HCT116 (cell line): Measurements from ENCODE around the gene LRRTM4. TPM values are rescaled to one million over a fixed set of nuclear protein-coding genes. Genes with fewer than 3 reads are reported as not detected.

Experiments
- ATAC-seq: fragments of 200-7000 bp; cut with Tn5 transposase; 2 replicates; pipeline ENCODE4 v1.9.1; 2020; ENCODE audit warnings: mild to moderate bottlenecking, moderate library complexity
- BruUV-seq: library from RNA; stranded (reverse); fragments of 400-500 nt; replicated peaks from 2 replicates; lab custom pipeline; 2021; lab: Mats Ljungman, UMichigan
- CTCF ChIA-PET: fragments of 300-600 bp; sonication (Branson Sonifier 250); formaldehyde crosslinking; loops from one replicate; lab custom pipeline; 2021; ENCODE audit warnings: antibody characterized with exemption; lab: Charles Lee
- POLR2A ChIA-PET: fragments of 300-600, 350-600 bp; sonication (Branson Sonifier 250); formaldehyde crosslinking; loops from one replicate; lab custom pipeline; 2021; ENCODE audit warnings: antibody characterized with exemption; lab: Charles Lee
- RAD21 ChIA-PET, 2 experiments: fragments of 300-600 bp; sonication (Branson Sonifier 250); formaldehyde crosslinking; loops; one replicate each; lab custom pipeline; 2023; ENCODE audit warnings: low total read pairs in 2 of 2; ENCODE audit not compliant: uncharacterized antibody in 2 of 2, unreplicated experiment in 2 of 2, low non-redundant PET in 1 of 2; lab: Charles Lee
- DNase-seq: peaks from one replicate; pipeline ENCODE4 v3.0.0-alpha.2; 2010; ENCODE audit warnings: low read depth, low spot score
- H2AFZ ChIP-seq: fragments of 200-600 bp; shearing (Covaris generic), sonication (generic); 2 replicates; pipeline ENCODE4 v1.6.1; 2017; ENCODE audit warnings: low read depth, mixed run types, mixed read lengths, antibody characterized with exemption, low read length; ENCODE audit not compliant: poor library complexity, severe bottlenecking
- H3K27ac ChIP-seq: 2 replicates; pipeline ENCODE4 v1.5.1; 2012; ENCODE audit warnings: low read depth, low read length
- H3K27me3 ChIP-seq: fragments of 200-600 bp; sonication (generic); 2 replicates; pipeline ENCODE4 v1.6.1; 2016; ENCODE audit warnings: mixed run types, low read length, mixed read lengths; ENCODE audit not compliant: insufficient read depth
- H3K36me3 ChIP-seq, 2 experiments: fragments of 200-500 bp in 1 of 2; fragments of 200-600 bp in 1 of 2; sonication (Bioruptor generic) in 1 of 2; sonication (generic) in 1 of 2; 2 replicates each; pipeline versions ENCODE4 v1.5.1 to v1.6.1; 2014 to 2016; ENCODE audit warnings: low read length in 2 of 2, inconsistent platforms in 1 of 2, mixed read lengths in 1 of 2, mixed run types in 1 of 2; ENCODE audit not compliant: insufficient read depth in 2 of 2, control insufficient read depth in 1 of 2
- H3K4me1 ChIP-seq, 2 experiments: fragments of 200-600 bp in 1 of 2; sonication (generic) in 1 of 2; 2 replicates each; pipeline versions ENCODE4 v1.5.1 to v1.6.1; 2012 to 2017; ENCODE audit warnings: low read length in 2 of 2, inconsistent platforms in 1 of 2, mild to moderate bottlenecking in 1 of 2, mixed read lengths in 1 of 2, mixed run types in 1 of 2, moderate library complexity in 1 of 2; ENCODE audit not compliant: insufficient read depth in 2 of 2, control insufficient read depth in 1 of 2
- H3K4me2 ChIP-seq: fragments of 200-600 bp; sonication (generic); 2 replicates; pipeline ENCODE4 v1.6.1; 2017; ENCODE audit warnings: mixed run types, low read length, mixed read lengths
- H3K4me3 ChIP-seq, 2 experiments: fragments of 200-600 bp in 1 of 2; sonication (generic) in 1 of 2; replicated peaks in 1 of 2; 2 replicates each; pipeline ENCODE4 v1.5.1; 2011 to 2016; ENCODE audit warnings: low read length in 2 of 2, control low read depth in 1 of 2, low read depth in 1 of 2, mild to moderate bottlenecking in 1 of 2, mixed read lengths in 1 of 2, mixed run types in 1 of 2
- H3K79me2 ChIP-seq: fragments of 200-600 bp; sonication (generic); 2 replicates; pipeline ENCODE4 v1.6.1; 2017; ENCODE audit warnings: mild to moderate bottlenecking, mixed run types, low read length, moderate library complexity, mixed read lengths; ENCODE audit not compliant: insufficient read depth
- H3K9ac ChIP-seq: fragments of 200-600 bp; sonication (generic); 2 replicates; pipeline ENCODE4 v1.6.1; 2016; ENCODE audit warnings: low read length, mixed read lengths
- H3K9me2 ChIP-seq: fragments of 200-600 bp; sonication (generic), shearing (Covaris generic); 2 replicates; pipeline ENCODE4 v1.6.1; 2017; ENCODE audit warnings: mixed run types, mild to moderate bottlenecking, moderate library complexity; ENCODE audit not compliant: insufficient read depth
- H3K9me3 ChIP-seq, 2 experiments: fragments of 200-500 bp in 1 of 2; fragments of 200-600 bp in 1 of 2; sonication (Bioruptor generic) in 1 of 2; sonication (generic) in 1 of 2; 2 replicates each; pipeline ENCODE4 v1.6.1; 2014 to 2017; ENCODE audit warnings: low read length in 2 of 2, mixed read lengths in 2 of 2, inconsistent platforms in 1 of 2, low read depth in 1 of 2, mild to moderate bottlenecking in 1 of 2, mixed run types in 1 of 2, moderate library complexity in 1 of 2; ENCODE audit not compliant: control insufficient read depth in 1 of 2, insufficient read depth in 1 of 2
- H4K20me1 ChIP-seq: fragments of 200-600 bp; sonication (generic), shearing (Covaris generic); 2 replicates; pipeline ENCODE4 v1.6.1; 2017; ENCODE audit warnings: mixed run types, mild to moderate bottlenecking, moderate library complexity; ENCODE audit not compliant: insufficient read depth
- CEBPB ChIP-seq: IDR thresholded peaks from 2 replicates; pipeline ENCODE4 v1.6.1; 2012; ENCODE audit warnings: low read depth
- EGR1 ChIP-seq: IDR thresholded peaks from 2 replicates; pipeline ENCODE4 v1.6.1; 2012; ENCODE audit warnings: low read depth
- EZH2phosphoT487 ChIP-seq: fragments of 200-600 bp; IDR thresholded peaks from 2 replicates; pipeline ENCODE4 v1.6.1; 2018; ENCODE audit warnings: antibody characterized with exemption, borderline replicate concordance
- FOSL1 ChIP-seq: IDR thresholded peaks from 2 replicates; pipeline ENCODE4 v1.6.1; 2012; ENCODE audit warnings: low read depth
- JUND ChIP-seq: IDR thresholded peaks from 2 replicates; pipeline ENCODE4 v1.6.1; 2012
- POLR2A ChIP-seq: IDR thresholded peaks from 2 replicates; pipeline ENCODE4 v1.7.0; 2011; ENCODE audit warnings: borderline replicate concordance; ENCODE audit not compliant: insufficient read depth, insufficient read length; ENCODE audit errors: extremely low read depth
- REST ChIP-seq: IDR thresholded peaks from 2 replicates; pipeline ENCODE4 v1.6.1; 2012; ENCODE audit warnings: low read depth
- SP1 ChIP-seq: IDR thresholded peaks from 2 replicates; pipeline ENCODE4 v1.6.1; 2012; ENCODE audit warnings: low read depth
- TCF7L2 ChIP-seq: IDR thresholded peaks from 2 replicates; pipeline ENCODE4 v1.7.0; 2011; ENCODE audit warnings: borderline replicate concordance, inconsistent platforms; ENCODE audit not compliant: insufficient read depth, insufficient read length; ENCODE audit errors: extremely low read depth
- YY1 ChIP-seq: IDR thresholded peaks from 2 replicates; pipeline ENCODE4 v1.6.1; 2011; ENCODE audit warnings: low read length, low read depth, moderate library complexity, mild to moderate bottlenecking; ENCODE audit not compliant: insufficient replicate concordance; ENCODE audit errors: extremely low read depth
- ZFX ChIP-seq: fragments of 450-650 bp; IDR thresholded peaks from 2 replicates; pipeline ENCODE4 v1.6.1; 2017
- ZNF274 ChIP-seq: fragments of 200-500 bp; sonication (Bioruptor generic); IDR thresholded peaks from 2 replicates; pipeline ENCODE4 v1.6.1; 2014; ENCODE audit warnings: mild to moderate bottlenecking, low read depth, low read length, inconsistent platforms
- intact Hi-C: fragments of 100-400 bp; cut with micrococcal nuclease; formaldehyde crosslinking; loops from 2 replicates; pipeline ENCODE4 v1.10.0; 2022
- total RNA-seq: library from RNA; stranded (reverse); gene quantifications from one replicate; pipeline ENCODE4 v1.2.1, GENCODE V29; 2021; ENCODE audit not compliant: unreplicated experiment
- TF ChIP-seq, protein P1 (sequence below): IDR thresholded peaks from 2 replicates; pipeline ENCODE4 v1.6.1; 2012
- TF ChIP-seq, protein P2 (sequence below), 3 experiments: fragments of 200-600 bp in 1 of 3; sonication (generic) in 1 of 3; IDR thresholded peaks in 2 of 3; conservative IDR thresholded peaks in 1 of 3; 2 replicates each; pipeline ENCODE4 v1.5.1; 2012 to 2017; ENCODE audit warnings: low read depth in 2 of 3, low read length in 2 of 3, antibody characterized with exemption in 1 of 3, borderline replicate concordance in 1 of 3, control low read depth in 1 of 3, mild to moderate bottlenecking in 1 of 3, mixed read lengths in 1 of 3, mixed run types in 1 of 3, moderate library complexity in 1 of 3; ENCODE audit not compliant: insufficient read depth in 1 of 3
- TF ChIP-seq, protein P3 (sequence below): IDR thresholded peaks from 2 replicates; pipeline ENCODE4 v1.6.1; 2011; ENCODE audit warnings: mild to moderate bottlenecking, low read length, moderate library complexity; ENCODE audit not compliant: insufficient replicate concordance; ENCODE audit errors: extremely low read depth

The LRRTM4 gene
- total RNA-seq, 1 experiment from 2014 or later: 0.25 TPM

- H2AFZ ChIP-seq: no peak overlapping the region
- H3K4me1 ChIP-seq: no peaks in the 10 kb centered on the region
- POLR2A ChIA-PET: no interaction called here
- no peak overlapping the region for H3K9ac ChIP-seq
- CTCF ChIA-PET: no interaction called here
- no peaks in the 10 kb centered on the region for H3K9me2 ChIP-seq
- ATAC-seq: no peak
- H3K9me3 ChIP-seq: peaks cover 13 to 19% of the 10 kb centered on the region in 2 experiments; a peak in 2 of 4 replicates
- H3K4me2 ChIP-seq: no peak overlapping the region
- no peaks in the 10 kb centered on the region for H3K27me3 ChIP-seq
- RAD21 ChIA-PET: no interaction called here
- no peaks in the 10 kb centered on the region for H3K79me2 ChIP-seq
- BruUV-seq: no TSS peak
- no peak overlapping the region for H3K4me3 ChIP-seq
- no peaks in the 10 kb centered on the region for H3K36me3 ChIP-seq
- no peaks in the 10 kb centered on the region for H4K20me1 ChIP-seq
- no peak overlapping the region for H3K27ac ChIP-seq
- DNase-seq: no peak
- intact Hi-C loops: no loop called here
- TF ChIP-seq JUND (no peak), EZH2phosphoT487 (no peak), YY1 (no peak), EGR1 (no peak), ZFX (no peak), CEBPB (no peak), POLR2A (no peak), TCF7L2 (no peak), SP1 (no peak), ZNF274 (no peak), REST (no peak), FOSL1 (no peak)
- TF ChIP-seq, protein P1, sequence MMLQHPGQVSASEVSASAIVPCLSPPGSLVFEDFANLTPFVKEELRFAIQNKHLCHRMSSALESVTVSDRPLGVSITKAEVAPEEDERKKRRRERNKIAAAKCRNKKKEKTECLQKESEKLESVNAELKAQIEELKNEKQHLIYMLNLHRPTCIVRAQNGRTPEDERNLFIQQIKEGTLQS: no peak
- TF ChIP-seq, protein P2, sequence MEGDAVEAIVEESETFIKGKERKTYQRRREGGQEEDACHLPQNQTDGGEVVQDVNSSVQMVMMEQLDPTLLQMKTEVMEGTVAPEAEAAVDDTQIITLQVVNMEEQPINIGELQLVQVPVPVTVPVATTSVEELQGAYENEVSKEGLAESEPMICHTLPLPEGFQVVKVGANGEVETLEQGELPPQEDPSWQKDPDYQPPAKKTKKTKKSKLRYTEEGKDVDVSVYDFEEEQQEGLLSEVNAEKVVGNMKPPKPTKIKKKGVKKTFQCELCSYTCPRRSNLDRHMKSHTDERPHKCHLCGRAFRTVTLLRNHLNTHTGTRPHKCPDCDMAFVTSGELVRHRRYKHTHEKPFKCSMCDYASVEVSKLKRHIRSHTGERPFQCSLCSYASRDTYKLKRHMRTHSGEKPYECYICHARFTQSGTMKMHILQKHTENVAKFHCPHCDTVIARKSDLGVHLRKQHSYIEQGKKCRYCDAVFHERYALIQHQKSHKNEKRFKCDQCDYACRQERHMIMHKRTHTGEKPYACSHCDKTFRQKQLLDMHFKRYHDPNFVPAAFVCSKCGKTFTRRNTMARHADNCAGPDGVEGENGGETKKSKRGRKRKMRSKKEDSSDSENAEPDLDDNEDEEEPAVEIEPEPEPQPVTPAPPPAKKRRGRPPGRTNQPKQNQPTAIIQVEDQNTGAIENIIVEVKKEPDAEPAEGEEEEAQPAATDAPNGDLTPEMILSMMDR (IDR thresholded peaks at IDR 0.05 in 2 of 3, conservative IDR thresholded peaks at IDR 0.05 in 1 of 3; ENCODE audit: borderline replicate concordance in 1 of 3, insufficient read depth in 1 of 3, low read depth in 2 of 3, low read length in 2 of 3): no peak
- TF ChIP-seq, protein P3, sequence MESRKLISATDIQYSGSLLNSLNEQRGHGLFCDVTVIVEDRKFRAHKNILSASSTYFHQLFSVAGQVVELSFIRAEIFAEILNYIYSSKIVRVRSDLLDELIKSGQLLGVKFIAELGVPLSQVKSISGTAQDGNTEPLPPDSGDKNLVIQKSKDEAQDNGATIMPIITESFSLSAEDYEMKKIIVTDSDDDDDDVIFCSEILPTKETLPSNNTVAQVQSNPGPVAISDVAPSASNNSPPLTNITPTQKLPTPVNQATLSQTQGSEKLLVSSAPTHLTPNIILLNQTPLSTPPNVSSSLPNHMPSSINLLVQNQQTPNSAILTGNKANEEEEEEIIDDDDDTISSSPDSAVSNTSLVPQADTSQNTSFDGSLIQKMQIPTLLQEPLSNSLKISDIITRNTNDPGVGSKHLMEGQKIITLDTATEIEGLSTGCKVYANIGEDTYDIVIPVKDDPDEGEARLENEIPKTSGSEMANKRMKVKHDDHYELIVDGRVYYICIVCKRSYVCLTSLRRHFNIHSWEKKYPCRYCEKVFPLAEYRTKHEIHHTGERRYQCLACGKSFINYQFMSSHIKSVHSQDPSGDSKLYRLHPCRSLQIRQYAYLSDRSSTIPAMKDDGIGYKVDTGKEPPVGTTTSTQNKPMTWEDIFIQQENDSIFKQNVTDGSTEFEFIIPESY: no peak
Measured at GRCh38 chr2:77149565-77149964, 372.6 kb downstream of the LRRTM4 start.
